Cardiac muscle cell (in vitro differentiated cells and primary cell): ENCODE measurements around the gene ETV4. TPM values are rescaled to one million over a fixed set of nuclear protein-coding genes. Genes with fewer than 3 reads are reported as not detected.

Experiments
- DNase-seq, 2 donors: peaks; one replicate each; pipeline versions ENCODE4 v3.0.0 to v3.0.0-alpha.2; 2010 to 2017; ENCODE audit warnings: low read depth in 1 of 2, low spot score in 1 of 2
- H3K27ac ChIP-seq: fragments of 200-600 bp; sonication (generic); 2 replicates; pipeline ENCODE4 v1.5.1; 2016
- H3K27me3 ChIP-seq: fragments of 200-600 bp; sonication (generic); 2 replicates; pipeline ENCODE4 v1.6.0; 2016; ENCODE audit warnings: control low read depth
- H3K36me3 ChIP-seq: fragments of 200-600 bp; sonication (generic); 2 replicates; pipeline ENCODE4 v1.5.1; 2016; ENCODE audit warnings: control low read depth
- H3K4me1 ChIP-seq: fragments of 200-600 bp; sonication (generic); 2 replicates; pipeline ENCODE4 v1.8.1; 2017; ENCODE audit warnings: low read depth, mild to moderate bottlenecking, mixed run types
- H3K4me3 ChIP-seq: fragments of 200-600 bp; sonication (generic); 2 replicates; pipeline ENCODE4 v1.5.1; 2016; ENCODE audit warnings: mild to moderate bottlenecking
- H3K9me3 ChIP-seq: fragments of 200-600 bp; sonication (generic); 2 replicates; pipeline ENCODE4 v1.5.1; 2017; ENCODE audit warnings: low read depth, mild to moderate bottlenecking, control low read depth
- CTCF ChIP-seq: IDR thresholded peaks from 2 replicates; pipeline ENCODE4 v1.5.1; 2012; ENCODE audit warnings: low read depth, mild to moderate bottlenecking, low read length
- polyA plus RNA-seq: library from polyadenylated mRNA; unstranded; fragments of >200 nt; fragmentation: Nextera tagmentation; extraction: Ambion mirVana; gene quantifications from 2 replicates; pipeline ENCODE4 v1.2.1, GENCODE V29; 2016
- total RNA-seq: library from RNA; depleted of rRNA; stranded (reverse); fragments of >200 nt; gene quantifications from 2 replicates; pipeline ENCODE4 v1.2.3, GENCODE V29; 2016

ETV4 gene
- total and polyA plus RNA-seq, 2 experiments from 2014 or later, result 1.3 to 2.4 TPM

GRCh38 chr17:43482103-43483012, 63.8 kb downstream of the ETV4 start:
- peak overlapping the region; percentile 81 for H3K27ac ChIP-seq
- no peak overlapping the region for H3K4me3 ChIP-seq
- DNase-seq, result no peak
- H3K27me3 ChIP-seq, result no peaks in the 10 kb centered on the region
- peaks cover 11% of the 10 kb centered on the region for H3K4me1 ChIP-seq
- TF ChIP-seq CTCF, result no peak
- H3K9me3 ChIP-seq, result no peaks in the 10 kb centered on the region
- no peaks in the 10 kb centered on the region for H3K36me3 ChIP-seq

GRCh38 chr17:43479948-43480347, 66.2 kb downstream of the ETV4 start:
- H3K4me1 ChIP-seq, result peaks cover 8% of the 10 kb centered on the region
- H3K4me3 ChIP-seq, result no peak overlapping the region
- DNase-seq, result peak in 1 of 2 donors; percentile 39
- H3K9me3 ChIP-seq, result no peaks in the 10 kb centered on the region
- no peak for TF ChIP-seq CTCF
- H3K27me3 ChIP-seq, result no peaks in the 10 kb centered on the region
- no peaks in the 10 kb centered on the region for H3K36me3 ChIP-seq
- H3K27ac ChIP-seq, result peak overlapping the region; percentile 39

Other genes starting within 250 kb of the ETV4 start
- gene ARL4D, start 147.3 kb downstream of the ETV4 start, total RNA-seq, result 18.7 and 32.4 TPM in 2 replicates
- 36.3 and 39.0 TPM in 2 replicates for gene ARL4D, start 147.3 kb downstream of the ETV4 start, polyA plus RNA-seq
- gene DHX8, start 62.4 kb downstream of the ETV4 start, total RNA-seq, result 22.7 and 30.7 TPM in 2 replicates
- 16.4 and 28.9 TPM in 2 replicates for gene DHX8, start 62.4 kb downstream of the ETV4 start, polyA plus RNA-seq
- gene MEOX1, start 115.6 kb upstream of the ETV4 start, total RNA-seq, result 0.07 and 1.0 TPM in 2 replicates
- 0.32 TPM in 1 of 2 replicates, not detected in the other for gene MEOX1, start 115.6 kb upstream of the ETV4 start, polyA plus RNA-seq
- 0.85 and 3.2 TPM in 2 replicates for gene SOST, start 212.5 kb upstream of the ETV4 start, total RNA-seq
- gene SOST, start 212.5 kb upstream of the ETV4 start, polyA plus RNA-seq, result 0.10 and 4.1 TPM in 2 replicates
- 66.2 and 71.4 TPM in 2 replicates for gene DUSP3, start 232.6 kb upstream of the ETV4 start, total RNA-seq
- gene DUSP3, start 232.6 kb upstream of the ETV4 start, polyA plus RNA-seq, result 58.7 and 82.4 TPM in 2 replicates
- gene CFAP97D1, start 234.1 kb upstream of the ETV4 start, total RNA-seq, result 0.04 TPM in 1 of 2 replicates, not detected in the other
- gene CFAP97D1, start 234.1 kb upstream of the ETV4 start, polyA plus RNA-seq, result not detected in 2 replicates